HepG2 (cell line): Measurements from ENCODE around the gene KRTAP21-2. TPM values are rescaled to one million over a fixed set of nuclear protein-coding genes. Genes with fewer than 3 reads are reported as not detected.

Source experiments
- ATAC-seq: fragments of 200-7000 bp; cut with Tn5 transposase; 3 replicates; pipeline ENCODE4 v1.9.1; 2020; ENCODE audit warnings: mild to moderate bottlenecking, moderate library complexity
- BruUV-seq: library from RNA; stranded (reverse); fragments of 400-500 nt; replicated peaks from 2 replicates; lab custom pipeline; 2021; lab: Mats Ljungman, UMichigan
- CTCF ChIA-PET: fragments of 300-600 bp; formaldehyde crosslinking; extraction: SDS; loops from one replicate; lab custom pipeline; 2021; ENCODE audit warnings: low total read pairs, inconsistent platforms, low intra/inter-chr PET ratio; lab: Yijun Ruan, JAX
- POLR2A ChIA-PET: fragments of 350-600 bp; sonication (Branson Sonifier 250); formaldehyde crosslinking; loops from one replicate; lab custom pipeline; 2020; ENCODE audit warnings: antibody characterized with exemption, inconsistent platforms; lab: Yijun Ruan, JAX
- DNase-seq: peaks from one replicate; pipeline ENCODE4 v3.0.0-alpha.2; 2015; ENCODE audit warnings: low spot score
- FAIRE-seq: peaks from 3 replicates; lab custom pipeline; 2011; peaks lifted over from hg19 to GRCh38; lab: Jason Lieb, UNC
- H2AFZ ChIP-seq: one replicate; pipeline ENCODE4 v1.6.1; 2011; ENCODE audit warnings: low read length, inconsistent platforms
- H3K27ac ChIP-seq: fragments of 300-600 bp; 3 replicates; pipeline ENCODE4 v1.8.0; 2011; ENCODE audit warnings: mixed run types, mild to moderate bottlenecking, mixed read lengths, low read length, inconsistent platforms; ENCODE audit not compliant: insufficient read depth; ENCODE audit errors: extremely low read length
- H3K27me3 ChIP-seq, 2 experiments: fragments of 200-600 bp in 1 of 2; 2 replicates in 1 of 2; 3 replicates in 1 of 2; pipeline versions ENCODE4 v1.6.0 to v1.8.0; 2011; ENCODE audit warnings: low read length in 2 of 2, mild to moderate bottlenecking in 2 of 2, moderate library complexity in 2 of 2, inconsistent platforms in 1 of 2; ENCODE audit not compliant: insufficient read depth in 2 of 2, control insufficient read depth in 1 of 2
- H3K36me3 ChIP-seq, 2 experiments: fragments of 200-600 bp in 1 of 2; replicated peaks in 1 of 2; 2 replicates in 1 of 2; 3 replicates in 1 of 2; pipeline versions ENCODE4 v1.5.1 to v1.8.0; 2011; ENCODE audit warnings: low read length in 2 of 2, inconsistent platforms in 1 of 2; ENCODE audit not compliant: insufficient read depth in 2 of 2, control insufficient read depth in 1 of 2
- H3K4me1 ChIP-seq: 2 replicates; pipeline ENCODE4 v1.5.1; 2012; ENCODE audit warnings: low read length, inconsistent platforms; ENCODE audit not compliant: insufficient read depth
- H3K4me2 ChIP-seq: 2 replicates; pipeline ENCODE4 v1.6.0; 2011; ENCODE audit warnings: low read depth, low read length, inconsistent platforms
- H3K4me3 ChIP-seq, 3 experiments: fragments of 200-600 bp in 1 of 3; sonication (generic), shearing (Covaris generic) in 1 of 3; replicated peaks in 1 of 3; 2 replicates each; pipeline ENCODE4 v1.5.1; 2011 to 2016; ENCODE audit warnings: low read length in 3 of 3, inconsistent platforms in 2 of 3, low read depth in 2 of 3, mild to moderate bottlenecking in 2 of 3, control low read depth in 1 of 3, mixed read lengths in 1 of 3; ENCODE audit not compliant: insufficient read depth in 1 of 3
- H3K79me2 ChIP-seq: one replicate; pipeline ENCODE4 v1.6.1; 2011; ENCODE audit warnings: low read length, inconsistent platforms; ENCODE audit not compliant: insufficient read depth
- H3K9ac ChIP-seq: 2 replicates; pipeline ENCODE4 v1.6.0; 2011; ENCODE audit warnings: mild to moderate bottlenecking, low read depth, low read length, inconsistent platforms; ENCODE audit not compliant: insufficient read depth
- H3K9me3 ChIP-seq: 2 replicates; pipeline ENCODE4 v1.5.1; 2012; ENCODE audit warnings: mild to moderate bottlenecking, low read length
- H4K20me1 ChIP-seq: 2 replicates; pipeline ENCODE4 v1.6.0; 2011; ENCODE audit warnings: inconsistent platforms, mild to moderate bottlenecking, low read length, moderate library complexity; ENCODE audit not compliant: insufficient read depth
- AKAP8 ChIP-seq: sonication (generic); formaldehyde crosslinking; IDR thresholded peaks from 2 replicates; pipeline ENCODE4 v1.5.1; 2020; ENCODE audit warnings: mild to moderate bottlenecking, missing genetic modification reagents
- FOXA3 ChIP-seq: IDR thresholded peaks from 2 replicates; pipeline ENCODE4 v1.6.1; 2016; ENCODE audit warnings: missing genetic modification reagents, missing compliant biosample characterization
- GFI1 ChIP-seq: sonication (generic); formaldehyde crosslinking; IDR thresholded peaks from 2 replicates; pipeline ENCODE4 v1.5.0; 2020; ENCODE audit warnings: missing genetic modification reagents, mild to moderate bottlenecking, borderline replicate concordance
- HINFP ChIP-seq: sonication (generic); formaldehyde crosslinking; IDR thresholded peaks from 2 replicates; pipeline ENCODE4 v1.4.0; 2020; ENCODE audit warnings: low read depth, mild to moderate bottlenecking, missing genetic modification reagents
- MTERF4 ChIP-seq: sonication (generic); formaldehyde crosslinking; IDR thresholded peaks from 2 replicates; pipeline ENCODE4 v1.8.0; 2023; ENCODE audit warnings: mild to moderate bottlenecking, missing genetic modification reagents
- MYNN ChIP-seq: sonication (generic); formaldehyde crosslinking; IDR thresholded peaks from 2 replicates; pipeline ENCODE4 v1.4.0; 2020; ENCODE audit warnings: mild to moderate bottlenecking, low read depth, missing genetic modification reagents
- SALL1 ChIP-seq: sonication (generic); formaldehyde crosslinking; IDR thresholded peaks from 2 replicates; pipeline ENCODE4 v1.8.0; 2022; ENCODE audit warnings: mild to moderate bottlenecking, missing genetic modification reagents
- SMC3 ChIP-seq: IDR thresholded peaks from 2 replicates; pipeline ENCODE4 v1.6.1; 2011; ENCODE audit warnings: low read length, improper control_type of control experiment
- ZNF180 ChIP-seq: sonication (generic); formaldehyde crosslinking; IDR thresholded peaks from 2 replicates; pipeline ENCODE4 v1.4.0; 2020; ENCODE audit warnings: low read depth, missing genetic modification reagents, borderline replicate concordance
- ZNF292 ChIP-seq: sonication (generic); formaldehyde crosslinking; IDR thresholded peaks from 2 replicates; pipeline ENCODE4 v1.8.1; 2022; ENCODE audit warnings: mild to moderate bottlenecking, low read depth, missing genetic modification reagents, borderline replicate concordance
- ZNF513 ChIP-seq: sonication (generic); formaldehyde crosslinking; conservative IDR thresholded peaks from 2 replicates; pipeline ENCODE4 v1.5.0; 2020; ENCODE audit warnings: missing genetic modification reagents
- ZNF556 ChIP-seq: sonication (generic); formaldehyde crosslinking; IDR thresholded peaks from 2 replicates; pipeline ENCODE4 v1.4.0; 2020; ENCODE audit warnings: mild to moderate bottlenecking, missing genetic modification reagents, borderline replicate concordance
- ZNF577 ChIP-seq: sonication (generic); formaldehyde crosslinking; IDR thresholded peaks from 2 replicates; pipeline ENCODE4 v1.4.0; 2020; ENCODE audit warnings: mild to moderate bottlenecking, low read depth, missing genetic modification reagents, borderline replicate concordance
- ZNF780A ChIP-seq: sonication (generic); formaldehyde crosslinking; IDR thresholded peaks from 2 replicates; pipeline ENCODE4 v1.8.0; 2022; ENCODE audit warnings: mild to moderate bottlenecking, missing genetic modification reagents, moderate library complexity
- WGBS: methylation state at CpG from one replicate; pipeline ENCODE4 v1.1.6; 2017; ENCODE audit warnings: low lambda C conversion rate; 5-methylcytosine and 5-hydroxymethylcytosine counted together
- in situ Hi-C: cut with HindIII; loops from 2 replicates; pipeline ENCODE4 v1.10.0; 2017; ENCODE audit warnings: low pct_unique_long_range_greater_than_20kb; ENCODE audit not compliant: extremely low pct_ligation_motif_present
- intact Hi-C: fragments of 100-400 bp; cut with micrococcal nuclease; formaldehyde crosslinking; loops from one replicate; pipeline ENCODE4 v1.10.0; 2022; ENCODE audit not compliant: unreplicated experiment
- polyA plus RNA-seq, 8 experiments: library from polyadenylated mRNA; depleted of rRNA in 3 of 8; stranded (reverse) in 7 of 8; unstranded in 1 of 8; fragments of >200 nt; fragmentation: Illumina TruSeq in 4 of 8; extraction: Trizol in 4 of 8; gene quantifications; 2 replicates each; pipeline versions ENCODE4 v1.2.1 to v1.2.3, GENCODE V29; 2011 to 2016; ENCODE audit warnings: low read depth in 4 of 8, missing spikeins in 1 of 8, mixed read lengths in 1 of 8; ENCODE audit not compliant: insufficient read depth in 1 of 8
- total RNA-seq, 5 experiments: library from RNA; depleted of rRNA; stranded (reverse); fragments of >200 nt; fragmentation: Illumina TruSeq; extraction: Trizol; gene quantifications; 2 replicates each; pipeline ENCODE4 v1.2.3, GENCODE V29; 2016; ENCODE audit warnings: low read depth in 1 of 5

Gene KRTAP21-2
- total and polyA plus RNA-seq, 2 of the 13 experiments (the other 11 are each of a cell fraction or from before 2014, with no cell fraction given): not detected

- TF ChIP-seq HINFP (CRISPR knock-in tag) (no peak), SALL1 (CRISPR knock-in tag) (no peak), MYNN (CRISPR knock-in tag) (no peak)
- no peaks in the 10 kb centered on the region for H3K4me1 ChIP-seq
- no peak overlapping the region for H3K27ac ChIP-seq
- H4K20me1 ChIP-seq: no peaks in the 10 kb centered on the region
- DNase-seq (no peak), ATAC-seq (no peak), FAIRE-seq (no peak)
- no peaks in the 10 kb centered on the region for H3K27me3 ChIP-seq
- no peaks in the 10 kb centered on the region for H3K36me3 ChIP-seq
- POLR2A ChIA-PET: no interaction called here
- CTCF ChIA-PET: no interaction called here
- BruUV-seq: no TSS peak
- no peaks in the 10 kb centered on the region for H3K79me2 ChIP-seq
- intact Hi-C loops: no loop called here
- 80% methylated on average over 4 of the region's 4 CpGs for WGBS
- H2AFZ ChIP-seq: no peak overlapping the region
- H3K4me3 ChIP-seq: no peak overlapping the region
- peaks cover 83% of the 10 kb centered on the region for H3K9me3 ChIP-seq
- no peak overlapping the region for H3K9ac ChIP-seq
- H3K4me2 ChIP-seq: no peak overlapping the region
- in situ Hi-C loops: no loop called here
Measured at GRCh38 chr21:30769724-30770431, 22.8 kb upstream of the KRTAP21-2 start.

GRCh38 chr21:30760776-30761175 lies 13.7 kb upstream of the KRTAP21-2 start:
- ATAC-seq (no peak), FAIRE-seq (no peak), DNase-seq (no peak)
- H3K4me1 ChIP-seq: no peaks in the 10 kb centered on the region
- H2AFZ ChIP-seq: no peak overlapping the region
- H3K36me3 ChIP-seq: no peaks in the 10 kb centered on the region
- H3K4me3 ChIP-seq: no peak overlapping the region
- BruUV-seq: no TSS peak
- H3K79me2 ChIP-seq: no peaks in the 10 kb centered on the region
- POLR2A ChIA-PET: no interaction called here
- 2% methylated on average over 2 of the region's 2 CpGs for WGBS
- H3K9ac ChIP-seq: no peak overlapping the region
- H3K27ac ChIP-seq: no peak overlapping the region
- H4K20me1 ChIP-seq: no peaks in the 10 kb centered on the region
- no peaks in the 10 kb centered on the region for H3K27me3 ChIP-seq
- peaks cover 94% of the 10 kb centered on the region for H3K9me3 ChIP-seq
- in situ Hi-C loops (no loop called here), intact Hi-C loops (no loop called here)
- H3K4me2 ChIP-seq: no peak overlapping the region
- CTCF ChIA-PET: no interaction called here
- TF ChIP-seq GFI1 (no peak), FOXA3 (no peak), SMC3 (no peak), AKAP8 (CRISPR knock-in tag) (no peak), ZNF556 (CRISPR knock-in tag) (no peak), MTERF4 (CRISPR knock-in tag) (no peak), ZNF180 (CRISPR knock-in tag) (no peak), ZNF780A (CRISPR knock-in tag) (no peak), ZNF513 (CRISPR knock-in tag) (no peak), ZNF577 (CRISPR knock-in tag) (no peak), ZNF292 (CRISPR knock-in tag) (no peak)
